T-helper 2 cell treated with Interferon-gamma antibody and Interleukin-4, amounts not matched to agents 100 ng/mL and 5 ng/mL, for 36 hours (primary cell): ENCODE measurements around the gene MT1HL1. TPM values are rescaled to one million over a fixed set of nuclear protein-coding genes. Genes with fewer than 3 reads are reported as not detected.

ENCODE experiments used
- intact Hi-C: fragments of 100-400 bp; cut with micrococcal nuclease; formaldehyde crosslinking; loops from one replicate; pipeline ENCODE4 v1.15.1; 2023
- total RNA-seq: library from RNA; stranded (reverse); gene quantifications from 2 replicates; pipeline ENCODE4 v1.2.3, GENCODE V29; 2022

MT1HL1 gene
- not detected in 2 replicates for total RNA-seq

DNA sequence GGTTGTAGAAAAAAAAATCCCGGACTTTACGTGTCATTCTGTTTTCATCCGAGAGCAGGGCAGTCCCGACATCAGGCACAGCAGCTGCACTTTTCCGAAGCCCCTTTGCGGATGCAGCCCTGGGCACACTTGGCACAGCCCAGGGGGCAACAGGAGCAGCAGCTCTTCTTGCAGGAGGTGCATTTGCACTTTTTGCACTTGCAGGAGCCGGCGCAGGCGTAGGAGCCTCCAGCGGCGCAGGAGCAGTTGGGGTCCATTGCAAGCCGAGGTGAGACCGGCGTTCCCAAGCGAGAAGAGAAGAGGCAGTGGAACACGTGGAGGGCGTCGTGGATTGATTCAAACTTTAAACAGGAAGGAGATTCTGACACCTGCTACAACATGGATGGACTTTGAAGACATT lies at the start of gene MT1HL1:
TSS of gene MT1HL1 (minus strand) at position 326 of the 400 bp plus-strand sequence. CDS start at position 257, 69 bp downstream.
- intact Hi-C loops, result no loop called here

DNA sequence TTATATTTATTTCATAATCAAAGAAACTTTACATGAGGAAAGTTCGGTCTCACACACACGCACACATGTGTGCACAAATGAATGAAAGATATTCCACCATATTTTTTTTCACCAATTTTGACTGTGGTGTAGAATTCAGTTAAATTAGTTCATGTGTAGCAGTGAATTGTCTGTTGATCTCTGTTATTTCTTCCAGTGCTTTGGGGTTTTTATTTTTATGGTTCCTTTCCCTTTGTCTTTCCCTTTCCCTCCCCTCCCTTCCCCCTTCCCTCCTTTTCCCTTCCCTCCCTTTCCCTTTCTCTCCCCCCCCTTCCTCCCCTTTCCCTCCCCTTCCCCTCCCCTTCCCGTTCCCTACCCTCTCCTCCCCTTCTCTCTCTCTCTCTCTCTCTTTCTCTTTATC lies 46.7 kb upstream of the MT1HL1 start:
- intact Hi-C loops, result no loop called here

DNA sequence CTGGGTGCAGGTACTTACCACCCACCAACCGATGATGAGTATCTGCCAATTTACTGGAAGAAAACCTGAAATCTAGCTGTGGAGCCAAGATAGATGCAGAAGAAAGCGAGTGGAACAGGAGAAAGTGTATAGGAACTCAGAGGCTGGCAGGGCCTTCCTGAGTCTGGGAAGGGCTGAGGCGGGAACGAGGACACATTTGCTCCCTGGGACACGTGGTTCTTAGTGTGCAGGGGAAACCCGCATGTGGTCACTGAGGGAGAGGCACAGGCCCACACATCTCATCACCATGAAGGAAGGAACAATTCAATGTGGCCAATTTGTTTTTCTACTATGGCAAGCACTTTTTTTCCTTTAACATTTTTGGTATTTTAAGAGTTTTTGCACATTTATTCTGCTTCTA lies 45.9 kb upstream of the MT1HL1 start:
- intact Hi-C loops, result no loop called here

DNA sequence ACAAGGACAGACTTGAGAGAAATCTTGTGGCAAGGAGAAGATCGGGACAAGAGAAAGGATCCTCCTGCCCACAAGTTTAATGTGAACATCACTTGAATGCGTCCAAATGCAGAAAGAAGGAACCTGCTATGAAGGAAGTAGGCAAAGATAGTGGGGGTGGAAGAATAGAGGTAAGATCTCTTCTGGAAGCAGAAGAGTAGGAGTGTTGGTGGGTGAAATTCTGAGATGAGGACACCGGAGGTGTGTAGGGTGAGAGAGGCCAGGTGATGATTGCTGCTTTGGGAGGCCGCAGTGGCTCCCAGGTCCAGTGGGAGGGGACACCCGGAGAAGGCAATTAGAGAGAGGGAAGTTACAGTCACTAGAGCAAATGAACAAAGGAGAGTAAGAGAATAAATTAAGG lies 44.6 kb upstream of the MT1HL1 start:
- intact Hi-C loops, result no loop called here

DNA sequence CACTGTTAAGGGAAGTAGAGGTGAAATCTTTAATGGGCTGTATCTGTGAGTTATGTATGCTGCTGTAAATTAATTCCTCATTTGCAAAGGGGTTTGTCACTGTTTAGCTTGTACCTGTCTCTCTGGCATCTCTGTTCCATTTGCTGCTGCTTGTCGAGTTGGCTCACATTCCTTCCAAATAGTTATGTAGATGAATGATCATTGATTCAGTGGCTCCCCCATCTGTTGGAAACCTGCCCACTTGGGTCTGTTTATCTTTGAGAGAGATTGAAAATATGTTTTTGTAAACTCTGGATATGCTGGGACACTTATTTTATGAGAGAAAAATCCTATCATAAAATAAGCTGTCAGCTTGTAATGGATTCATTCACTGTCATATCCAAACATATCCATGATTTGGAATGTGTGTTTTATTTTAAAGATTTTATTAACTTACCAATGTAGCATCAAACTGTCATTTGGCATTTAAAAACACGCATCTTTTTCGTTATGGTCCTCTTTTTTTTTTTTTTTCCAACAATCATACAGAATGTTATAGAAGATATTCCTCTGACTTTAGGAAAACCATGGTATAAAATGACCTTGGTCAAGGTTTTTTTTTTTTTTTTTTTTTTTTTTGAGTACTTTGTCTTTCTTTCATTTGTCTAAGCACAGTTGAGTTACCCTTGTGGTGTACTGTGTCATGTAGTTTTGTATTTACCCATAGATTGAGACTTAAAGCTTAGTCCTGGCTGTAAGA lies 41.2 kb upstream of the MT1HL1 start:
- intact Hi-C loops, result no loop called here

DNA sequence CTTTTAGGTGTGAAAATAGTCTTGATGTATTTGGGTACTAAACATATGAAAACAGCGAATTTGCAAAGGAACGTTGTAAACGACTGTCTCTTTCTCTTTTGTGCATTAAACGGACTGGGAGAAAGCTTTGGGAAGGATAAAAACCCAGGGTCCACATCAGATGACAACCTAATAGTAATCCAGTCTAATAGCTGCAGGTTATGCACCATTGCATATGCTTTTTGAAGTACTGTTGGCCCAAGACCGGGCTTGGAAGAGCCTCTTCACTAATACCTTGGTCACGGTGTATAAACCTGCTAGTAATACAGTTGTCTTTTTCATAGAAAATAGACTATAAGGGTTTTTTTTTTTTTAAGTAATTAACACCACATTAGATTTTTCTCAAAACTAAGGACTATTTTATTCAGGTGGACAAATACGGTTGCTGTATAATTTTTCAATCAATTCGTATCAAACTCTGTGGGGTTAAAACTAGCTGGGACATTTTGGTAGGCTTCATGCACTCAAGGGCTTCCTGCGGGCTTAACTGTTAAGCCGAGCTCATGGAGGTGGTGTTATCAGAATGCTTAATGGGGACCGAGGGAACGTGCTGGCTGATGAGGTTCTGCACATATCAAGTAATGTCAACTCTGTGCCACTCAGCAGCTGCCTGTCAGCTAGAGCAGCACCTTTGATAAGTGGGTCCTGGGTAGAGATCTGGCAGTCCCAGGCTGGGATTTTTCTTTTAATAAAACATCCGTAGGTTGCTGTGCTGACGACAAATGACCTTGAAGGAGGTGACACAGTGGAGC lies 39.8 kb upstream of the MT1HL1 start:
- intact Hi-C loops, result no loop called here

DNA sequence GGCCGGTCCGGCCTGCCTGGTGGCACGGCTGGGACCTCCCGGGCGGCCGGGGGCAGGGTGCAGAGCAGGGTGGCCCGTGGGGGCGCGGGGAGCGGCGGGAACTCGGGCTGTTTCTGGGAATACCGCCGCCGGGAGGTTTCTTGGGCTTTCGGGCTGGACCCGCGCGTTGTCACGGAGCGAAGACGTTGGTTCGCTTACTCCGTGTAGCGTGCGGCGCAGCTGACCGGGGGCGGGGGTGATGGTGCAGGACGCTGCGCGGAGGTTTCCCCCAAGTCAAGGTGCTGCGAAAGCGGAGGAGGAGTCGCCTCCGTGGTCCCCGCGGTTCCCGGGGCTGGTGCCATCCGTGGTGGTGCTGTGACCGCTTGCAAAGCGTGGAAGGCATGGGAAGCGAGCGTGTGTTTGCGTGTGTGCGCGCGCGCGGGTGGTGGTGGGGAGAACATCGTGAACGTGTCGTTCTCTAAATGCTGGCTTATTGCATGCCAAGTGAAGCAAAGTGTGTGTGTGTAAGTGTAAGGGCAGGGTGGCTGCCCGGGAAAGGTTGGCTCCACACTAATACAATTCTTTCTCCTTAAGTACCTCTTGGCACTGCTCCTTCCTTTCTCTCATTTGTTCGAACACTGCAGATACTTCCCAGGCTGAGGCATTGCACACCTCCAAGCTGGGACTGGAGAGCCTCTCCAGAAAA lies 38.8 kb upstream of the MT1HL1 start:
- intact Hi-C loops, result no loop called here

DNA sequence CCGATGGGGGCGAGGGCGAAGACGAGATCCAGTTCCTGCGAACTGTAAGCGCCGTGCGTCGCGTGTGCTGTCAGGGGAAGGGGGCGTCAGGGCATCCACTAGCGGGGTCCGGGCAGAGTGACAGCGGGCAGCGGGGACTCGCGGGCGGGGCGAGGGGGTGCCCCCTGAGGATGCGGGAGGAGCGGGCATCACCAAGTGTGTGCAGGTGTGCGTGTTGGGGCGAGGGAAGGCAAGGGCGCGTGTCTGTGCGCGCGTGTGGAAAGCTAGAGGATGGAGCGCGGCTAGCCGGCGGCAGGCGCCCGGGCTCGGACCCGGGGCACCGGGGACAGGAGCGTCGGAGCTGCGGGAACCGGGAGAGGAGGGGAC lies 38.3 kb upstream of the MT1HL1 start:
- intact Hi-C loops, result no loop called here

DNA sequence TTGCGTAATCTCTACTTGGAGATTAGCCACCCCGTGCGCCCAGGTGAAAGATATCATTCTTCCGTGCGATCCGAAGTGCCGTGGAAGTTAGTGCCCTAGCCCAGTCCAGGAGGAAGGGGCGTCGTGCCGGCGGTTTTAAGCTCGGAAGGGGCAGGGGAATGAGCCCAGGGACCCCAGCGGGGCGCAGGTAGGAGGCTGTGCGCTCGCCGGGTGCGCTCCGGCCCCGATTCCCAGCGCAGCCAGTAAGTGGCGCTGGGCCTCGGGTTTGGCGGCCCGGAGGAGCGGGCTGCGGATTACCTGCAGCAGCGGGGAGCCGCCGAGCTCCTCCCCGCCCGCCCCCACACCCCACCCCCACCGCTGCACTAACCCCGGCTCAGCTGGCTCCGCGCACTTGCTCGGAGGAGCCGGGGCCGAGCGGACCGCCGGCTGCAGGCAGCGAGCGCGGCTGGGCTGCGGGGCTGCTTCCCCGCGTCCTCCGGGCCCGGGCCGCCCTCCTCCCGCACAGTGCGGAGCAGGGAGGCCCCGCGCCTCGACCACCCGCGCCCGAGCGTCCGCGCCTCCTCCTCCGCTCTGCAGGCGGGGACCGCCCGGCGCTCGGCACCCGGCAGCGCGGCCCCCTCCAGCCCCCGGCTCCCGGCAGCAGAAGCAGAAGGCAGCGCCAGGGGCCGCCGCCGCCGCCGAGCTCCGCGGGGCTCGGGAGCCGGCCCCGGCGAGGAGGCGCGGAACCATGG lies 37.7 kb upstream of the MT1HL1 start, which contains the start of gene RYR2:
TSS of gene RYR2 (plus strand) at position 390 of the 731 bp plus-strand sequence. CDS start at position 728, 338 bp downstream.
- intact Hi-C loops, result no loop called here

DNA sequence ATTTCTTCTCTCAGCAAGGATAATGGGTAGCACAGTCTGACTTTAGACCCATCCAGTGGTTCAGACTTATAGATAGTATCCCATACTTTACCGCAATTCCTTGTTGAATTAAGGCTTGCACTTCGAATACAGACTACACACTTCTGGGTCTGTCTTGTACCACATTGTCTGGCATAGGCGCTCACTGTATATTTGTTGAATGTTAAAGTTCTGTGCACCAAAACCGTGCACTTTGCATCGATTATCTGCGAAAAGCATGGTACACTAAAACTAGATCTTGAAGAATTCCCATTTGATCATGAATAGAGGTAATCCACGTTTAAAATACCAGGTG lies 37.2 kb upstream of the MT1HL1 start:
- intact Hi-C loops, result no loop called here

DNA sequence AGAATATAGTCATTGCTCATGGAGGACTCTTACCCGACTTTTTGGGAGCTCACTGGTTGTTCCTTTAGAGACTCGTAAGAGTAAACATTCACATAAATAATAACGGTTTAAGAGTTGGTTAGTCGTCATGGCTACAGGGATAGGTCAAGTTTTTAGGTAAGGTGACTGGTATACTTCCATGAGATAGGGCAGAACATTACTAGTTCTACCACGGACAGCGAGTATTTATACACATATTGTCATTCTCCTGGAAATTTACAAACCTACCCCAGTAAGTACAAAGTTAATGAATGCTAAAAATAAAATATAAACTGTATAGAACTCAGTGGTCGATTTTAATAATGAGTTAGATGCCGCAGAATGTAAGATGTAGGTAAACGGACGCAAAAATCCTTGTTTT lies 36.6 kb upstream of the MT1HL1 start:
- intact Hi-C loops, result no loop called here

DNA sequence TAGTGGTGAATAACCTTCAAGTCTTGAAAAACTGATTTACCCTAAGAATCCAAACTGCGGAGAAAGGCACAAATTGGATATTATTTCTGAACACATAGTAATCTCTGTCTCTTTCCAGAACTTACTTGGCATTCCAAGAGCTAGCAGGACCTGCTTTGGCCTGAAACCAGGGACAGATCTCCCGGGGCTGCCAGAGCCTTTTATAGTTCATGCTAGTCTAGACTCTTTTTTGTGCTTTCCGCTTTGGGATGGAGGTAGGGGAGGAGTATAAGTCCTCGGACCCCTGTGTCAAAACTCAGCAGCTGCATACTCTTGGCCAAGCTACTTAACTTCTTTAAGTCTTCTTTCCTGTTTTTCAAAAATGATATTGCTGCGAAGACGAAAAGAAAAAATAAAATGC lies 34.0 kb upstream of the MT1HL1 start:
- intact Hi-C loops, result no loop called here

DNA sequence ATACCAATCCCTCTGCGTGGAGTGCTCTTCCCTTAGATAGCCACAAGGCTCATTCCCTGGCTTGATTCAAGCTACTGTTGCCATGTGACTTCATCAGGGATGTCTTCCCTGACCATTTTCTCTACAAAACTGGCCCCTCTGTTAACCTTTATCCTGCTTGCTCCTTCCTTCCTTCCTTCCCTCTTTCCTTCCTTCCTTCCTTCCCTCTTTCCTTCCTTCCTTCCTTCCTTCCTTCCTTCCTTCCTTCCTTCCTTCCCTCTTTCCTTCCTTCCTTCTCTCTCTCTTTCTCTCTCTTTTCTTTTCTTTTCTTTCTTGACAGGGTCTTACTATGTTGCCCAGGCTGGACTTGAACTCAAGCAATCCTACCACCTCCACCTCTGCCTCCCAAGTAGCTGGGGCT lies 31.5 kb upstream of the MT1HL1 start:
- intact Hi-C loops, result no loop called here

DNA sequence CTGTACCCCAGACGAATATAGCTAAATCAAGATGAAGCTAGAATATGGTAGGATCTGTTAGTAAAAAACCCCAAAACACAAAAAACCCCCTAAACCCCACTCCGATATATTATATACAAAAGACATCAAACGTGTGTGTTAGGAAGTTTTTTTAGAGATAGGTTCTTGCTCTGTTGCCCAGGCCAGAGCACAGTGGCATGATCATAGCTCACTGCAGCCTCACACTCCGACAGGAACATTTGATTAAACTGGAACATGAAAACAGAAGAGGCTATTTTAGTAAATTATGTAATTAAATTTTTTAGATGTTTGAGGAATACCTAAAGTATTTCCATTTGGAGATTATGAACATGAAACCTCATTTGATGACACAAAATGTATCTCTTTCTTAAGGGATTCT lies 29.6 kb upstream of the MT1HL1 start:
- intact Hi-C loops, result no loop called here

DNA sequence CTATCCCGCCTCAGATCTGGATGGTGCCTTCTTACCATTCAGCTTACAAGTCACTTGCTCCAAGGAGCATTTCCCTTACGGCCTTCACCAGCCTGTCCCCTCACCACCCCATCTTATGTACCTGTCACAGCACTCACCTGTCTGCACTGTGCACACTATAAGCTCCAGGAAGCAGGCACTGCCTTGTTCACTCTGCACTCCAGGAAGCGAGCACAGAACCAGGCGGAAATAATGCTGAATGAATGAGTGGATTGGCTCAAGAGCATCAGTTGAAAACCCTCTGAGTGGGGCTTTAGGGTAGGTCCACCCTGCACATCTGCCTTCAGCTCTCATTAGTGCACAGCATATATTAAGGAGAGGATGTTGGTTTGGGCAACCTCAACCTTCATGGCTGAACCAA lies 28.8 kb upstream of the MT1HL1 start:
- intact Hi-C loops, result no loop called here

DNA sequence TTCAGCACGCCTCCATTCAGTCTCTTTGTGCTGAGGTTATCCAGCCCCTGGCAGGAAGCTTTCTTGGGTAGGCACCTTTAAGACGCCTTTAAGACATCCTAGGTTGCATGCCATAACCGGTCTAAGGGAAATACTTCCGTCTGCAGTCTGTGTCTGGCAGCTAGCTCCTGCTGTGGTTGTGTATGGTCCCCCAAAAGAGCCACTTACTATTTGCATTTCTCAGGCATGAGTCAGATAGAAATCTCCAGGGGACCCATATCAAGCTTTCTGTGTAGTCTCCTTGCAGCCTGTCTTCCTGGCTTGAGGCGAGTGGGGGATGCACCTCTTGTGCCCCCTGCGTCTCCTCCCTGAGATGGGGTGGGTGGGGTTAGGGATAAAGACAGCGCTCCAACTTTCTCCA lies 27.8 kb upstream of the MT1HL1 start:
- intact Hi-C loops, result no loop called here

DNA sequence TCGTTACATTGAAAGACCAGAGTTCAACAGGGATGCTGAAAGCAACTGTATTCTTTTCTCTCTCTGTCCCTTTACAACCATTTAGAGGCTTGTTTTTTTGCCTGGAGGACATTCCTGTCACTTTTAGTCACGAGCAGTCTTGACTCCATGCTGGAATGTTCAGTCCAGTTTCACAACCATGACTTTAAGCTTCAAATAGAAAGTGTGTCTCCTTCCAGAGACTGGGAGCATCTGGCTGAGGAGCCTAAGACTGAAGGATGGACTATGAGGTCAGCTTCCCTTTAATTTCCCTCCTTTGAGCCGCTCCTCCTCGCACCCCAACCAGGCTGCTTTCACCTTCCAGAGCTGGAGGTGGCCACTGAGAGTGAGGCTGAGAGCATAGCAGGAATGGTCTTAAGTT lies 27.2 kb upstream of the MT1HL1 start:
- intact Hi-C loops, result no loop called here

DNA sequence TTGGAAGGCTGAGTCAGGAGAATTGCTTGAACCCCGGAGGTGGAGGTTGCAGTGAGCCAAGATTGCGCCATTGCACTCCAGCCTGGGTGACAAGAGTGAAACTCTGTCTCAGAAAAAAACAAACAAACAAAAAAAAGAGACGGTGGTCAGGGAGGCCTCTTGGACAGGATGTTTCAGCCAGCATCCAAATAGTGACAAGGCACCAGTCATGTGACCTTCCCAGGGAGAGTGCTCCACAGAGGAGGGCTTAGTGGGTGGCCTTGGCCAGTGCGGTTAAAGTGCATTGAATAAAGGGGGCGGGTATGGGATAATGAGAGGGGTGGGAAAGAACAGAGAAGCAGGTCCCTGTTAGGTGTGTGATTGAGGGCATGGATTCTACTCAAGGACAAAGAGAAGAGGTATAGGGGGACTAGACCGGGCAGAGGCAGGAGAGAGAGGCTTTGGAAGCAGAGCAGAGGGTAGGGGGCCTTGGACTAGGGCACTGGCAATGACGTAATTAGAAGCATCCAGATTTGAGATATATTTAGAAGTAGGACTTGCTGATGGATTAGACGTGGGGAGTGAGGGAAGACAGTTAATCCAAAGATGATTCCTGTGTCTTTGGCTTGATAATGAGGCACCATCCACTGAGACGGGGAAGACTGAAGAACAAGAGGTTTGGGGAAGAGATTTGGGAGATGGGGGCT lies 25.8 kb upstream of the MT1HL1 start:
- intact Hi-C loops, result no loop called here

DNA sequence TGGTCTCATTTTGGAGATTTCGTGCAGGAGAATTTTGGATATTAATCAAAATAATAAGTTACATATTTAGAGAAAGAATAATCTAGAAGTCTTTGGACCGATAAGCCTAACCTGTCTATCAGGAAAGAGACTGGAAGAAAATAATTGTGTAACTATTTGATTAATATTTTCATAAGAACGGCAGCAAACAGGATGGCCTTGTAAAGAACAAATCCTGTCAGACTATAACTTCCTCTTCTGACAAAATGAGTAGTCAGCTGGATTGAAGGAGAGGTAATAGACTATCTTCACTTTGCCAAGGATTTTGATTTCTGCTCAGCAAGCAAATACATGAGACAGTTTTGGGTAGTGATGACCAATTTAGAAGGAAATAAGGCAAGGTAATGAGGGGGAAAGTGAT lies 25.0 kb upstream of the MT1HL1 start:
- intact Hi-C loops, result no loop called here

DNA sequence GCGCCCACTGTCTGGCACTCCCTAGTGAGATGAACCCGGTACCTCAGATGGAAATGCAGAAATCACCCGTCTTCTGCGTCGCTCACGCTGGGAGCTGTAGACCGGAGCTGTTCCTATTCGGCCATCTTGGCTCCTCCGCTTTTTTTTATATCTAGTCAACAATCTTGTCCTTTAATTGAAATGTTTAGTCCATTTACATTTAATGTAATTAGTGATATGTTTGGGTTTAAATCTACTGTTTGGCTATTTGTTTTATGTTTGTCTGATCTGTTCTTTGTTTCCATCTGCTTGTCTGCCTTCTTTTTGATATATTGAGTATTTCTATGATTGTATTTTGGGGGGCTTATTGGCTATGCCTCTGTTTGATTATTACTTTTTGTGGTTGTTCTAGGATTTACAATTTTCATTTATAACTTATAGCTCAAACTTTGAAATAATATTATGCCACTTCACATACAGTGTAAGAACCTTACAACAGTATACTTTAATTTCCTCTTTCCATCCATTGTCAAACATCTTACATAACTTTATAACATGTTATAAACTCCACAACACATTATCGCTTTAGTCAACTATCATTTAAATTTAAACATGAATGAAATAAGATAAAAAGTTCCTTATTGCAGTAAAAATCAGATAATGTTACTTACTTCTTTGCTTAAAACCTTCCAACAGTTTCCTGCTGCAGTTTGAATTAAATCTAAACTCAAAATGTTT lies 21.3 kb upstream of the MT1HL1 start:
- intact Hi-C loops, result no loop called here
